ENCODE results near the gene MKI67.

The MKI67 gene

DNA sequence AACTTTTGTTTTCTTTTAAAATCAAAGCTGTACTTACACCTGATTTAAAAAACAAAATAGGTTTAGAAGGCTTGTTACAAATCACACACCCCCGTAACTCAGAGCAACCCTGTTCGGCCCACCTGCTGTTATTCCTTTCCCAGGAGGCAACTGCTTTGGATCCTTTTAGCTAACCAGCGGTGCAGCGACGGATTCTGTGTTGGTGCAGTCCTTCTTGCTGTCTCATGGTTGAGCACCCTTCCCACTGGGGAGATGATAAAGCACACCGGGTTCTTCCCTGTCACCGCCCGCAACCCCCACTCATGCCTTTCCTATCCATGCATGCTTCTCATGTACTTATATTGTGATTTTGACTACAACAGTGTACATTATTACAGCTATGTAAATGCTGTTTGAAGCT, 24.8 kb upstream of the MKI67 start:
- no peak for DNase-seq
- peaks cover 0 to 48% of the 10 kb centered on the region in 2 donors for H3K27me3 ChIP-seq
- no peaks in the 10 kb centered on the region for H3K9me3 ChIP-seq
- no peaks in the 10 kb centered on the region for H3K36me3 ChIP-seq
- TF ChIP-seq, protein P1, sequence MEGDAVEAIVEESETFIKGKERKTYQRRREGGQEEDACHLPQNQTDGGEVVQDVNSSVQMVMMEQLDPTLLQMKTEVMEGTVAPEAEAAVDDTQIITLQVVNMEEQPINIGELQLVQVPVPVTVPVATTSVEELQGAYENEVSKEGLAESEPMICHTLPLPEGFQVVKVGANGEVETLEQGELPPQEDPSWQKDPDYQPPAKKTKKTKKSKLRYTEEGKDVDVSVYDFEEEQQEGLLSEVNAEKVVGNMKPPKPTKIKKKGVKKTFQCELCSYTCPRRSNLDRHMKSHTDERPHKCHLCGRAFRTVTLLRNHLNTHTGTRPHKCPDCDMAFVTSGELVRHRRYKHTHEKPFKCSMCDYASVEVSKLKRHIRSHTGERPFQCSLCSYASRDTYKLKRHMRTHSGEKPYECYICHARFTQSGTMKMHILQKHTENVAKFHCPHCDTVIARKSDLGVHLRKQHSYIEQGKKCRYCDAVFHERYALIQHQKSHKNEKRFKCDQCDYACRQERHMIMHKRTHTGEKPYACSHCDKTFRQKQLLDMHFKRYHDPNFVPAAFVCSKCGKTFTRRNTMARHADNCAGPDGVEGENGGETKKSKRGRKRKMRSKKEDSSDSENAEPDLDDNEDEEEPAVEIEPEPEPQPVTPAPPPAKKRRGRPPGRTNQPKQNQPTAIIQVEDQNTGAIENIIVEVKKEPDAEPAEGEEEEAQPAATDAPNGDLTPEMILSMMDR (IDR thresholded peaks at IDR 0.05), result no peak
- H3K4me3 ChIP-seq, result no peak overlapping the region
- peaks cover 0 to 7% (median 5%) of the 10 kb centered on the region in 4 donors for H3K4me1 ChIP-seq
- no peak overlapping the region for H3K27ac ChIP-seq
- intact Hi-C loops (cut with DNase I; ENCODE audit: low total_unique reads), result no loop called here

DNA sequence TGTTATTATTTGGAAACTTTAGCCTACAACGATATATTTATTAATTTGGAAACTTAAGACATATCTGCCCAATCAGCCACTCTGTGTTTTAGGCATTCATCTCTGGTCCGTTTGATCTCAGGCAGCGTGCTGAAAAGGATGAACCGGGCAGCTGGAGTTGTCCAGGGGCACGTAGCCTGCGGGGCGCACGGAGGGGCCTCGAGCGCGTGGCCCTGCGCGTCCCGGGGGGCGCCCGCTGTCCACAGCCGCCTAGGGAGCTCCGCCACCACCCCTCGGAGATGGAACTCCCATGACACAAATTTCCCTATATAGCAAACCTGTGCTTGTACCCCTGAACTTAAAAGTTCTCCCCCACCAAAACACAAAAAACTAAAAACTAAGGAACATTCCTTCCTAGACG, 24.3 kb upstream of the MKI67 start:
- DNase-seq, result no peak
- Histone ChIP-seq H3K27ac (no peak overlapping the region), H3K27me3 (peaks cover 0 to 48% of the 10 kb centered on the region in 2 donors), H3K4me3 (peak overlapping the region in 1 of 2 donors; percentile 27), H3K9me3 (no peaks in the 10 kb centered on the region), H3K36me3 (no peaks in the 10 kb centered on the region), H3K4me1 (peaks cover 0 to 7% (median 5%) of the 10 kb centered on the region in 4 donors)
- TF ChIP-seq, protein P1 (IDR thresholded peaks at IDR 0.05), result no peak
- intact Hi-C loops (cut with DNase I; ENCODE audit: low total_unique reads), result no loop called here

DNA sequence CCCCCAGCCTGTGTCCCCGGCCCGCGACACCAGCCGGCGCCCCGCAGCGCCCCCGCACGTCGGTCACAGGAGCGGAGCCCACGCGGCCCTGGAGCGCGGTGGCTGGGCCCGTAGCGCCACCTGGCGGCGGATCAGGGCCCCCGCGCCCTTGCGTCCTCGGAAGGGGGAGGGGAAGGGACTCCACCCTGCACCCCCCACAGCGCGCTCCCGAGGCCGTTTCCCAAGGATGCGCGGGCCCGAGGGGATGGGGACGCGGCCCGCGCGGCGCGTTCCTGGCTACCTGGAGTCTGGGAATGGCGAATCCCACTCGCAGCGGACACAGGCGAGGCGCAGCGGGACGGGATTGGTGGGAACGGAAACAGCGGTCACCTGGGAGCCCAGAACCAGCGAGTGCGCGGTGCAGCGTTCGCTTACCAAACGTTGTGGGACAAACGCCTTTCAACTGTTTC, 23.8 kb upstream of the MKI67 start:
- Histone ChIP-seq H3K27ac (no peak overlapping the region), H3K9me3 (no peaks in the 10 kb centered on the region), H3K4me3 (peak overlapping the region in 1 of 2 donors; percentile 27), H3K36me3 (no peaks in the 10 kb centered on the region), H3K27me3 (peaks cover 0 to 48% of the 10 kb centered on the region in 2 donors), H3K4me1 (peaks cover 0 to 7% (median 5%) of the 10 kb centered on the region in 4 donors)
- DNase-seq, result no peak
- intact Hi-C loops (cut with DNase I; ENCODE audit: low total_unique reads), result no loop called here
- TF ChIP-seq, protein P1 (IDR thresholded peaks at IDR 0.05), result peak; percentile 54 to 61

DNA sequence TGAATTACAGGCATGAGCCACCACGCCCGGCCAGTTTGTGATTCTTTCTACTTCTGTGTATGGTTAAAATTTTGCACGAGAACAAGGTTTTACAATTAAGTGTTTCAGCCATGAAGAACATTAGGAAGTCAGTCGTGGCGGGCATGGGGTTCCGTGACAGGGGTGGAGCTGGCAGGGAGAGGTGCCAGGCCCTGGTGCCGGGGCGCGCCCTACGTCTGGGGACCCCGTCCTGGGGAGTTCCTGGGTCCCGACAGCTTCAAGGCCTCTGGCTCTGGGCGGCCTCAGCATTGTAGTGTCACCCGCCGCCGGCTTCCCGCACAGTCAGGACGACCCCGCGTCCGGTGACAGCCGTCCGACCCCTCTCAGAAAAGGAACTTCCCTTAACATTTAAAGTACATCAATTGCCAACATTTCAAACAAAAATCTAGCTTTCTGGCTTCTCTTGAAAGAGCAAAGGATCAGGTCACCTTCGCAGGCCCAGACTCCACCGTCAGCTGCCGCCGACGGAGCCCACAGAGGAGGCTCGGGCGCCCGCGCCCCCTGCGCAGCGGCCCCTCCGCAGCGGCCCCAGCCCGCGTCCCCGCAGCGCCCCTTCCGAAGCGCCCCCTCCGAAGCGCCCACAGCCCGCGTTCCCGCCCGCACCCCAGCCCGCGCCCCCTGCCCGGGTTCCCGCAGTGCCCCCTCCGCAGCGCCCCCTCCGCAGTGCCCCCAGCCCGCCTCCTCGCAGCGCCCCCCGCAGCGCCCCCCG, 23.2 kb upstream of the MKI67 start:
- intact Hi-C loops (cut with DNase I; ENCODE audit: low total_unique reads), result no loop called here
- no peaks in the 10 kb centered on the region for H3K9me3 ChIP-seq
- H3K4me1 ChIP-seq, result peaks cover 0 to 7% (median 5%) of the 10 kb centered on the region in 4 donors
- TF ChIP-seq, protein P1 (IDR thresholded peaks at IDR 0.05), result no peak
- peaks cover 0 to 47% of the 10 kb centered on the region in 2 donors for H3K27me3 ChIP-seq
- H3K4me3 ChIP-seq, result no peak overlapping the region
- no peaks in the 10 kb centered on the region for H3K36me3 ChIP-seq
- no peak overlapping the region for H3K27ac ChIP-seq
- no peak for DNase-seq

DNA sequence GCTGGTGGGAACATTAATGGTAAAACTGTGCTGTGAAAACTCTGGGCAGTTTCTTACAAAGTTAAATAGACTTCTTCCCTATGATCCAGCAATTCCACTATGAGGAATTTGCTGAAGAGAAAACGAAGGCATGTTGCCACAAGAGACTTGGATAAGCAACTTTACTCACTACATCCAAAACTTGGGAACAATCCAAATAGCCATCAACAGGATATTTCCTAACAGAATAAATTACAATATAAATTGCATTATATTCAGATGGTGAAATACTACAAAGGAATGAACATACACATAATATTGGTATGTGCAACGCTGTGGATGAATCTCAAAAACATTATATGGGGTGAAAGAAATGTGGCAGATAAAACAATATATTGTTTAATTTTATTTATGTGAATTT, 21.4 kb upstream of the MKI67 start:
- Histone ChIP-seq H3K27ac (no peak overlapping the region), H3K4me3 (no peak overlapping the region), H3K9me3 (no peaks in the 10 kb centered on the region), H3K27me3 (peaks cover 0 to 37% of the 10 kb centered on the region in 2 donors), H3K4me1 (peaks cover 0 to 7% (median 5%) of the 10 kb centered on the region in 4 donors), H3K36me3 (no peaks in the 10 kb centered on the region)
- intact Hi-C loops (cut with DNase I; ENCODE audit: low total_unique reads), result no loop called here
- DNase-seq, result no peak
- TF ChIP-seq, protein P1 (IDR thresholded peaks at IDR 0.05), result no peak
